HUES48 (cell line): ENCODE results near the gene DST.

Experiments
- H3K27ac ChIP-seq: one replicate; pipeline ENCODE4 v1.7.0; 2013; ENCODE audit warnings: low read depth, low read length, inconsistent platforms
- H3K27me3 ChIP-seq: 2 replicates; pipeline ENCODE4 v1.6.1; 2013; ENCODE audit warnings: mild to moderate bottlenecking, low read length; ENCODE audit not compliant: control insufficient read depth, insufficient read depth
- H3K36me3 ChIP-seq: 2 replicates; pipeline ENCODE4 v1.6.1; 2013; ENCODE audit warnings: low read length; ENCODE audit not compliant: control insufficient read depth, insufficient read depth
- H3K4me1 ChIP-seq: 2 replicates; pipeline ENCODE4 v1.6.1; 2013; ENCODE audit warnings: mild to moderate bottlenecking, low read length; ENCODE audit not compliant: control insufficient read depth, insufficient read depth
- H3K4me3 ChIP-seq: 2 replicates; pipeline ENCODE4 v1.5.1; 2013; ENCODE audit warnings: mild to moderate bottlenecking, low read depth, low read length
- H3K9ac ChIP-seq: 2 replicates; pipeline ENCODE4 v1.6.1; 2013; ENCODE audit warnings: mild to moderate bottlenecking, low read depth, low read length, moderate library complexity
- H3K9me3 ChIP-seq: 2 replicates; pipeline ENCODE4 v1.6.1; 2013; ENCODE audit warnings: low read length; ENCODE audit not compliant: control insufficient read depth, insufficient read depth

DST gene

GRCh38 chr6:56534680-56535419 is 107.8 kb downstream of the DST start:
- Histone ChIP-seq H3K9me3 (no peaks in the 10 kb centered on the region), H3K4me3 (no peak overlapping the region), H3K4me1 (peaks cover 33% of the 10 kb centered on the region), H3K27ac (peak overlapping the region; percentile 50), H3K36me3 (peaks cover 35% of the 10 kb centered on the region), H3K27me3 (no peaks in the 10 kb centered on the region), H3K9ac (no peak overlapping the region)

DNA sequence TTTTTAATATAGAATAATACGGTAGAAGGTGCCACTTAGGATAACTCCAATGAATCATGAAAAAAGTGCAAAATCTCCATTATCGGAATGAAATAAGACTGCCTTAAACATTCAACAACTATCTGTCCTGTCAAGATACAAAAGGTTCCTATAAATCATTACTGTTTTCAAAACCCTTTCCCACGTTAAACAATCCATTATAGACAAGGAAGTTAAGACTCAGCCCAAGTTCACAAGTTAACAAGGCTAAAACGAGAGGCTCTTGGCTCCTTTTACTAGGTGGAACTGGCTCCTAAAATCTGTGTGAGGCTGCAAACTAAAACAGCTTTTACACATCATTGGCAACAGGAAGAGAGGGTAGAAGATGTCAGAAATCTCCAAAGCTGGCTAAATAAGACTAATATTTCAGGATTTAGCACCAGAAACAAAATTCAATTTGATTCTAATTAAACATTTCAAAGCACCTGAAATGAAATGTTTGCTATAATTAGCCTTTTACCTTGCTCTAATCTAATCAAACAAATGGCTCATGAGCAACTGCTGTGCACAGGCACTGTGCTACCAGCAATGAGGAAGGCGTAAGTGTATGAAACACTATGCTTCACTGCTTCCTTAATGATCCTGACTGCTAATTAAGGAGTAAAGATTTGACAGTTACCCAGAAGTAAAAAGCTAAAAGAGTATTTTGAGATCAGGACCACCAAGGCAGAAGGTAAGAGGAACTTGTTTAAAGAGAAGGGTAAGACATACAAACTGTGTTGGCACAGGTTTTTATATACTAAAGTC is 109.7 kb downstream of the DST start:
- Histone ChIP-seq H3K36me3 (peaks cover 54% of the 10 kb centered on the region), H3K4me3 (no peak overlapping the region), H3K9ac (no peak overlapping the region), H3K9me3 (no peaks in the 10 kb centered on the region), H3K27me3 (no peaks in the 10 kb centered on the region), H3K4me1 (peaks cover 25% of the 10 kb centered on the region), H3K27ac (no peak overlapping the region)

DNA sequence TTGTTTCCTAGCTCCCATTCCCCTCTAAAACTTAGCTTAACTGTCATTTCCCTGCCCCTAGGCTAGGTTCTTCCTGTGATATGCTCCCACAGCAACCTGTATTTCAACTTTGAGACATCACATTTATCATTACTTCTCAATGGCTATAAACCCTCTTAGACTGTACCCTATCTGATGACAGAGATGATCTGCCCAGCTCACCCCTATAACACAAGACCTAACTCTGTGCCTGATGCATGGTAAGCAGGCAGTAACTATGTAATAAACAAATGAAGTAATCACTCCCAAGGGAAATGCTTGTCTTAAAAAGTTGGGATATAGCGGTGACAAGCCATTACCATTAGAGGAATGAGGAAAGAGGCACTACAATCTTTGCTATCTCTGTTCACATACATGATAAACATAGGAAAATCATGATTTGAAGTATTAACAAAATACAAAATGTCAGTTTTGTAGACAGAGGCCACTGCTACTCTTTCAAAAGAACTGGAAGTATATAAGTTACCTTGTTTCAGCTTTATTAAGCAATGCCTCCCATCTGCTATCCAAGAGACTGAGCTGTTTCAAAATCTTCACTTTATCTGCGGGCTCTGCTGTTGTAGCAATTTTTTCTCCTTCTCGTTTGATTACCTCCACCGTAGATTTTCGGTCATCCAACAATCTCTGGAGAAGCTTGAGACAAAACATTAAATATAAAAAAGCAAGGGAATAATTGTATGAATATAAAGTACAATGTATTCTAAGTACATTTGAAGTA is 110.7 kb downstream of the DST start:
- Histone ChIP-seq H3K9me3 (no peaks in the 10 kb centered on the region), H3K9ac (no peak overlapping the region), H3K4me3 (no peak overlapping the region), H3K36me3 (peaks cover 63% of the 10 kb centered on the region), H3K27ac (no peak overlapping the region), H3K27me3 (no peaks in the 10 kb centered on the region), H3K4me1 (peaks cover 25% of the 10 kb centered on the region)

DNA sequence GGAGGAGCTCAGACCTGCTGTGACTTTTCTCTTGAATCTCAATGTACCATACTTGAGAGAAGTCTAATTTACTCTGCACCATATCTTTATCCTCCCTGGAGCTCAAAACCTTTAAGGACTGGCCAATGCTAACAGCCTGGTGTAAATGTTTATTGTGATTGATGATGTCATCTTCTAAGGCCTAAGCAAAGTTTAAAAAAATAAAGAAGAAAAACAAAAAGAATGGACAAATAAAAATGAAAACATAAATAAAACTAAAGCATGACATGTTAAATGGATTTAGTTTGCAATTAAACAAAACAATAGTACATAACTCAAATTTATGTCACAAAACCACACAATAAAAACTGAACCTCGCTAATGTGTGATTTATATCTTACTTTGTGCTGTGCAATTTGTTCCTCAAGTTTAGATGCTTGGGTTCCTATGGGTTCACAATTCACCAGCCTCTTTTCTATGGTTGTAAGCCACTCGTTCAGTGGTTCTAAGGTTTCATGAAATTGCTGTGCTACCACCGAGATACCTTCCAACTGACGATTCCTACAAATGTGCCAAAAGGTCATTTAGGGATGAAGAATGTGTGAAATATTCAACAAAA is 113.0 kb downstream of the DST start:
- H3K27ac ChIP-seq: no peak overlapping the region
- no peaks in the 10 kb centered on the region for H3K27me3 ChIP-seq
- H3K9ac ChIP-seq: no peak overlapping the region
- no peak overlapping the region for H3K4me3 ChIP-seq
- peaks cover 64% of the 10 kb centered on the region for H3K36me3 ChIP-seq
- H3K4me1 ChIP-seq: peaks cover 25% of the 10 kb centered on the region
- no peaks in the 10 kb centered on the region for H3K9me3 ChIP-seq

- Histone ChIP-seq H3K4me1 (peaks cover 31% of the 10 kb centered on the region), H3K9ac (no peak overlapping the region), H3K4me3 (no peak overlapping the region), H3K27ac (no peak overlapping the region), H3K36me3 (peaks cover 64% of the 10 kb centered on the region), H3K9me3 (no peaks in the 10 kb centered on the region), H3K27me3 (no peaks in the 10 kb centered on the region)
Observed at GRCh38 chr6:56528412-56528841, 114.3 kb downstream of the DST start.

- Histone ChIP-seq H3K27me3 (no peaks in the 10 kb centered on the region), H3K27ac (no peak overlapping the region), H3K9me3 (no peaks in the 10 kb centered on the region), H3K36me3 (peaks cover 64% of the 10 kb centered on the region), H3K9ac (no peak overlapping the region), H3K4me3 (no peak overlapping the region), H3K4me1 (peaks cover 36% of the 10 kb centered on the region)
Observed at GRCh38 chr6:56527934-56528333, 114.8 kb downstream of the DST start.

DNA sequence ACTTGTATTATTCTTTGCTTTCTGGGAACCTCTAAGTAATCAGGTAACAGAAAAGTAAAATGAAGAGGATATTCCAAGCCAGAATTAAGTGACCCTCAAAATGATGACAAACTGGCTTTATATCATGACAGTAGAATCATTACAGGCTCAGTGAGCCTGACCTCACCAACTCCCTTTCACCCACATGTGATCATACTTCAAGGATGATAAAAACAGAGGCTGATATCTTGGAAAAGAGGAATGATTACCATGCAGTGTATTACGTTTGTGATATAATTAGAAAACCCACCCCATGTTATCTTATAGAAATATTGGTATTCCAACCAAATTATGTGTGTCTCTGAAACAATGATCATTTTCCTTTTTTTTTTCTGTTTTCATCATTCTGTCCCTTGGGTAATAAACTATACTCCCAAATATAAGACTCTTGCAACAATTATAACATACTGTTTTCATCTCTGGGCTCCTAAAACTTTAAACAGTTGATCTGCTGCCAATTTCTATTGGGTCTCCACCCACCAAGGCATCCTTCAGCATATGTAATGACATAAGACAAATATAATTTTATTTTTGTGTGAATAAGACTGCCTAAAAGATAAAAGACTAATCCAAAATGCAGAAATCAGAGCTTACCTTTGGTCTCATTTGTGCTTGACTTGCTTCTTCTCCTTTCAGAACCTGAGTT is 115.7 kb downstream of the DST start:
- Histone ChIP-seq H3K9me3 (no peaks in the 10 kb centered on the region), H3K27me3 (no peaks in the 10 kb centered on the region), H3K4me3 (no peak overlapping the region), H3K36me3 (peaks cover 59% of the 10 kb centered on the region), H3K9ac (no peak overlapping the region), H3K27ac (no peak overlapping the region), H3K4me1 (peaks cover 46% of the 10 kb centered on the region)

DNA sequence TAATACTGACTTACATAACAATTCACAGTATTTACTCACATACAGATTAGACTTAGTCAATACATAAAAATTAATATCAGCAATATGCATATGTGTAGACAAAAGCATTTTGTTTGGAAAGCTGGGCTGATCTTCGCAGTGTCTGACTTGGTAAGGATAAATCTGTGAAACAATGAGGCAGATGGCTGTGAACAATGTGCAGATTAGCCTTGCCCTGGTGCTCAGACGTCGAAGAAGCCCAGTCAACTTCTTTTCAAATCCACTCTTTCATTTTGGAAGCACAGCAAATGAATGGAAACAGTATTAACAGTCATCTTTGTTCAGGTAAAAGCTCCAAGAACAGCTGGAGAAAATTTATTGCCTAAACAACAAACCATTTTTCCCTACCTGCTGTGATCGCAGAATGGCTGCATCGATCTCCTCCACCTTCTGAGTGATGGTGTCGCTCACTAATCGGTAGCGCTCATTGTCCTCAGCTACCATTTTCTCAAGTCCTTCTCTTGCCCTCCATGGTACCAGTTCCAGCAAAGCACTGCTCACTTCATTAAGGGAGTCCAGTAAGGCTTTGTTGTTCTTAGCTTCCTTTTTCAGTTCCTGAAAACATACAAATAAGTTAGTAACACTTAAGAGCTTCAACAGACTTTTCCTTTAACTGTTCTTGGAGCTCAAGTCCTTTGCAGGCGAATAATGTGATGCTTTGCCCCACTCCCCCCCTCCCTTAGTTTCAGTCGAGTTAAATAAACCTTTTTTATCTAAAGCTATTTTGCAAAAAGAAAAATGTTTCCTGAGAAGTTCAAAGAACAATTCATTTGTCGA is 116.5 kb downstream of the DST start:
- Histone ChIP-seq H3K27me3 (no peaks in the 10 kb centered on the region), H3K27ac (peak overlapping the region; percentile 55), H3K4me1 (peaks cover 54% of the 10 kb centered on the region), H3K9me3 (no peaks in the 10 kb centered on the region), H3K36me3 (peaks cover 51% of the 10 kb centered on the region), H3K9ac (no peak overlapping the region), H3K4me3 (no peak overlapping the region)

GRCh38 chr6:56524891-56525703 is 117.6 kb downstream of the DST start:
- no peak overlapping the region for H3K9ac ChIP-seq
- no peak overlapping the region for H3K4me3 ChIP-seq
- no peaks in the 10 kb centered on the region for H3K27me3 ChIP-seq
- H3K4me1 ChIP-seq: peaks cover 60% of the 10 kb centered on the region
- peaks cover 41% of the 10 kb centered on the region for H3K36me3 ChIP-seq
- peak overlapping the region; percentile 23 for H3K27ac ChIP-seq
- H3K9me3 ChIP-seq: no peaks in the 10 kb centered on the region
